SIG-M5 treated with dmso at 0.1 percent for 504 hours (cell line): ENCODE data around the gene MIGA1.
"Not testable (repeated sequence)": the region's sequence is repeated elsewhere in the genome, so short reads cannot be mapped to it uniquely, and the experiment has no call there.

Experiments used
- DNase-seq: peaks from one replicate; lab custom pipeline; 2025; ENCODE audit not compliant: unreplicated experiment; lab: John Stamatoyannopoulos, UW

Gene MIGA1

GRCh38 chr1:77905603-77906002, 126.2 kb downstream of the MIGA1 start:
- DNase-seq, result no peak

- DNase-seq, result peak; percentile 58
Observed at GRCh38 chr1:77906019-77906545, 126.6 kb downstream of the MIGA1 start.

DNA sequence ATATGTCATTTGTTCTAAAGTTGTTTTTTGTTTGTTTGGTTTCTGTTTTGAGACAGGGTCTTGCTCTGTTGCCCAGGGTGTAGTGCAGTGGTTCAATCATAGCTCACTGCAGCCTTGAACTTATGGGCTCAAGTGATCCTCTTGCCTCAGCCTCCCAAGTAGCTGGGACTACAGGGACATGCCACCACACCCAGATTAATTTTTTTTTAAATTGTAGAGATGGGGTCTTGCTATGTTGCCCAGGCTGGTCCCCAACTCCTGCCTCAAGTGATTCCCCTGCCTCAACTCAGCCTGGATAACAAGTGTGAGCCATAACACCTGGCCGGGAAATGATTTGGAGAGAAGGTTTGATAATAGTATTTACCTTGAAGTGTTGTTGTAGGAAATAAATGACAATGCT, 127.2 kb downstream of the MIGA1 start:
- no peak for DNase-seq

DNA sequence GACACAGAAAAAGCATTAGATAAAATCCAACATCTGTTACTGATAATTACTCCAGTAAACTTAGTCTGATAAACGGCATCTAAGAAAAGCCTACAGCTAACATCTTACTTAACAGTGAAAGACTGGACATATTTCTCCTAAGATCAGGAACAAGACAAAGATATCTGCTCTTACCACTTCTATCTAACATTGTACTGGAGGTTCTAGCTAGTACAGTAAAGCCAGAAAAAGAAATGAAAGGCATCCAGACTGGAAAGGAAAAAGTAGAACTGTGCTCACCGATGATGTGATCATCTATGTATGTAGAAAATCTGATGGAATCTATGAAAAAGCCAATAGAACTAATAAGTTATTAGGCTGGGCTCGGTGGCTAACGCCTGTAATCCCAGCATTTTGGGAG, 130.7 kb downstream of the MIGA1 start:
- no peak for DNase-seq

DNA sequence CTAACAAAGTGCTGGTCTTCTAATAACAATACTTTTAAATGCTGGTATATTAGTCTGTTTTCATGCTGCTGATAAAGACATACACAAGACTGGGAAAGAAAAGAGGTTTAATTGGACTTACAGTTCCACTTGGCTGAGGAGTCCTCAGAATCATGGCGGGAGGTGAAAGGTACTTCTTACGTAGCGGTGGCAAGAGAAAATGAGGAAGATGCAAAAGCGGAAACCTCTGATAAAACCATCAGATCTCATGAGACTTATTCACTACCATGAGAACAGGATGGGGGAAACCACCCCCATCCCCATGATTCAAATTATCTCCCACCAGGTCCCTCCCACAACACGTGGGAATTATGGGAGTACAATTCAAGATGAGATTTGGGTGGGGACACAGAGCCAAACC, 139.5 kb downstream of the MIGA1 start:
- not testable (repeated sequence) for DNase-seq

- no peak for DNase-seq
Observed at GRCh38 chr1:77925518-77925917, 146.1 kb downstream of the MIGA1 start.

DNA sequence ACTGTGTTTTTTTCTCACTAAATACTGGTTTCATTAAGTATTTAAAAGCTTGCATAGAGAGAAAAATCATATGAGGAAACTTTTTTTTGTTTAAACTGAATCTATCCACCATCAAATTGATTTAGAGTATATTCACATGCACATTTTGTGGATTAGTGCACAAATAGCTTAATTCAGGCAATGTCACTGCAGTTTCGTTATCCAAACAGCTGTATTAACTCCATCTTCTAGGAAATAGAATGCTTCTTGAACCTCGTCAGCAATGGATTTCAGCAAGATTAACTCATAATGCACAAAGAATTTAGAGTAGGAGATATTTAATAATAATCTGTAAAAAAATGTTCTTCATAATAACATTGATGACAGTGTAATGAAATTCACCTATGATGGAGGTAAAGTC, 146.5 kb downstream of the MIGA1 start:
- no peak for DNase-seq

DNA sequence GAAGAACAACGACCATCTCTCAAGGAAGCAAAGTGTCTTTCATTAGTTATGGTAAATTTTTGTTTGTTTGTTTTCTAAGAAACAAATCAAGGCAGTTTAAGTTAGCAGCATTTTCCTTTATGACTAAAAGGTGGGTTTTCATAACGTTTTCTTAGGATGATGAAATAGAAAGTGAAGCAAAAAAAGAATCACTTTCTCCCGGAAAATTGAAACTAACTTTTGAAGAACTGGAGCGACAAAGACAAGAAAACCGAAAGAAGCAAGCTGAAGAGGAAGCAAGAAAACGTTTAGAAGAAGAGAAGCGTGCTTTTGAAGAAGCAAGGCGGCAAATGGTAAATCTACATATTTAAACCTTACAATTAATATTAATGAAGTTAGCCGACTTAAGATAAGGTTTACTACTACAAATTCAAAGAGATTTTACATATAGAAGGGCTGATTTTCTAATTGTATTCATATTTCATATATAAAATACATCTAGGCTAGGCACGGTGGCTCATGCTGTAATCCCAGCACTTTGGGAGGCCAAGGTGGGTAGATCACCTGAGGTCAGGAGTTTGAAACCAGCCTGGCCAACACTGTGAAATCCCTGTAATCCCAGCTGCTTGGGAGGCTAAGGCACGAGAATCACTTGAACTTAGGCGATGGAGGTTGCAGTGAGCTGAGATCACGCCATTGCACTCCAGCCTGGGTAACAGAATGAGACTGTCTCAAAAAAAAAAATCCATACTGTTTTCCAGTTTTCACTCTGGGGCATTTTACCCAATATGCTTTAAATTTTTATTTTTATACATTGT, 147.3 kb downstream of the MIGA1 start:
- peak; percentile 91 for DNase-seq

- no peak for DNase-seq
Observed at GRCh38 chr1:77927414-77927813, 148.0 kb downstream of the MIGA1 start.
